Astrocyte (in vitro differentiated cells and primary cell): ENCODE data around the gene ACAT2.
"Not testable (repeated sequence)": the region's sequence is repeated elsewhere in the genome, so short reads cannot be mapped to it uniquely, and the experiment has no call there.

ENCODE experiments used
- EZH2 ChIP-seq: IDR thresholded peaks from 2 replicates; pipeline ENCODE4 v1.6.1; 2012; ENCODE audit warnings: mild to moderate bottlenecking, low read length, inconsistent platforms; ENCODE audit not compliant: insufficient read depth
- TF ChIP-seq, protein P1 (sequence below): IDR thresholded peaks from 2 replicates; pipeline ENCODE4 v1.5.1; 2011; ENCODE audit warnings: low read depth, mild to moderate bottlenecking, inconsistent platforms, low read length, moderate library complexity; ENCODE audit not compliant: insufficient read depth

DNA sequence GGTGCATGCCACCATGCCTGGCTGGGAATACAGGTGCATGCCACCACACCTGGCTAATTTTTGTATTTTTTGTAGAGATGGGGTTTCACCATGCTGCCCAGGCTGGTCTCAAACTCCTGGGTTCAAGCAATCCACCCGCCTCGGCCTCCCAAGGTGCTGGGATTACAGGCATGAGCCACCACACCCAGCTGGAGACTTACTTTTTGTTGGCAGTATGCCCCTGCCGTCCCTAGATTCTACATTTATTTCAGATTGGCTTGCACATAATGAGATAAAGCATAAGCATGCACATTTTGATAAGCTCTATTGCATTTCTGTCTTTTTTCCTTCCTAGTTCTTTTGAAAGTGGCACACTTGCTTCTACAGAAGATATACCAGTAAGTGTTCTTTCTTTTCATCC is 54.9 kb downstream of the ACAT2 start:
- TF ChIP-seq, protein P1, sequence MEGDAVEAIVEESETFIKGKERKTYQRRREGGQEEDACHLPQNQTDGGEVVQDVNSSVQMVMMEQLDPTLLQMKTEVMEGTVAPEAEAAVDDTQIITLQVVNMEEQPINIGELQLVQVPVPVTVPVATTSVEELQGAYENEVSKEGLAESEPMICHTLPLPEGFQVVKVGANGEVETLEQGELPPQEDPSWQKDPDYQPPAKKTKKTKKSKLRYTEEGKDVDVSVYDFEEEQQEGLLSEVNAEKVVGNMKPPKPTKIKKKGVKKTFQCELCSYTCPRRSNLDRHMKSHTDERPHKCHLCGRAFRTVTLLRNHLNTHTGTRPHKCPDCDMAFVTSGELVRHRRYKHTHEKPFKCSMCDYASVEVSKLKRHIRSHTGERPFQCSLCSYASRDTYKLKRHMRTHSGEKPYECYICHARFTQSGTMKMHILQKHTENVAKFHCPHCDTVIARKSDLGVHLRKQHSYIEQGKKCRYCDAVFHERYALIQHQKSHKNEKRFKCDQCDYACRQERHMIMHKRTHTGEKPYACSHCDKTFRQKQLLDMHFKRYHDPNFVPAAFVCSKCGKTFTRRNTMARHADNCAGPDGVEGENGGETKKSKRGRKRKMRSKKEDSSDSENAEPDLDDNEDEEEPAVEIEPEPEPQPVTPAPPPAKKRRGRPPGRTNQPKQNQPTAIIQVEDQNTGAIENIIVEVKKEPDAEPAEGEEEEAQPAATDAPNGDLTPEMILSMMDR: not testable (repeated sequence)
- not testable (repeated sequence) for TF ChIP-seq EZH2
